SK-N-MC (cell line): ENCODE results near the gene ARHGEF16.

Source experiments
- EZH2 ChIP-seq: fragments of 200-600 bp; sonication (generic); IDR thresholded peaks from one replicate; pipeline ENCODE4 v1.6.1; 2017; ENCODE audit warnings: antibody characterized with exemption
- FOXP2 ChIP-seq: optimal IDR thresholded peaks from 2 replicates; pipeline ENCODE3; 2011; ENCODE audit warnings: mild to moderate bottlenecking, moderate library complexity; ENCODE audit not compliant: insufficient read depth; ENCODE audit errors: extremely low read length, control extremely low read depth
- POLR2AphosphoS5 ChIP-seq: IDR thresholded peaks from 2 replicates; pipeline ENCODE4 v1.6.1; 2012; ENCODE audit warnings: mild to moderate bottlenecking, low read depth, low read length, borderline replicate concordance

- TF ChIP-seq POLR2AphosphoS5: no peak
- no peak for TF ChIP-seq EZH2
- TF ChIP-seq FOXP2: no peak
Observed at GRCh38 chr1:3460672-3461131, 6.2 kb downstream of the ARHGEF16 start.
